Keratinocyte (primary cell): ENCODE results near the gene TBCD. TPM values are rescaled to one million over a fixed set of nuclear protein-coding genes. Genes with fewer than 3 reads are reported as not detected.
"Not testable (repeated sequence)": the region's sequence is repeated elsewhere in the genome, so short reads cannot be mapped to it uniquely, and the experiment has no call there.

ENCODE experiments used
- DNase-seq: peaks from one replicate; pipeline ENCODE4 v3.0.0-alpha.2; 2011; ENCODE audit warnings: low read depth, missing footprints, low spot score
- FAIRE-seq: peaks from 2 replicates; lab custom pipeline; 2011; peaks lifted over from hg19 to GRCh38; lab: Jason Lieb, UNC
- H2AFZ ChIP-seq: 2 replicates; pipeline ENCODE4 v1.6.0; 2012; ENCODE audit warnings: low read length, control low read depth, inconsistent platforms; ENCODE audit not compliant: control insufficient read depth
- H3K27ac ChIP-seq: 2 replicates; pipeline ENCODE4 v1.5.1; 2011; ENCODE audit warnings: low read length; ENCODE audit not compliant: control insufficient read depth, insufficient read depth
- H3K27me3 ChIP-seq: 3 replicates; pipeline ENCODE4 v1.6.0; 2011; ENCODE audit warnings: low read length; ENCODE audit not compliant: control insufficient read depth, insufficient read depth; ENCODE audit errors: extremely low read depth
- H3K36me3 ChIP-seq, 2 experiments: 2 replicates in 1 of 2; 3 replicates in 1 of 2; pipeline ENCODE4 v1.5.1; 2011; ENCODE audit warnings: low read length in 2 of 2, mild to moderate bottlenecking in 1 of 2; ENCODE audit not compliant: control insufficient read depth in 2 of 2, insufficient read depth in 2 of 2; ENCODE audit errors: extremely low read depth in 1 of 2
- H3K4me1 ChIP-seq: 3 replicates; pipeline ENCODE4 v1.5.1; 2011; ENCODE audit warnings: low read length; ENCODE audit not compliant: control insufficient read depth, insufficient read depth; ENCODE audit errors: extremely low read depth
- H3K4me2 ChIP-seq: 3 replicates; pipeline ENCODE4 v1.6.0; 2011; ENCODE audit warnings: low read depth, low read length; ENCODE audit not compliant: control insufficient read depth, insufficient read depth; ENCODE audit errors: extremely low read depth
- H3K4me3 ChIP-seq, 3 experiments: fragments of 200-600 bp in 1 of 3; sonication (generic) in 1 of 3; 2 replicates in 2 of 3; 3 replicates in 1 of 3; pipeline ENCODE4 v1.5.1; 2011 to 2016; ENCODE audit warnings: low read length in 3 of 3, mild to moderate bottlenecking in 3 of 3, control low read depth in 2 of 3, inconsistent platforms in 1 of 3, low read depth in 1 of 3, mixed read lengths in 1 of 3, mixed run types in 1 of 3, moderate library complexity in 1 of 3; ENCODE audit not compliant: control insufficient read depth in 2 of 3, insufficient read depth in 2 of 3; ENCODE audit errors: extremely low read depth in 1 of 3
- H3K79me2 ChIP-seq: 2 replicates; pipeline ENCODE4 v1.6.0; 2012; ENCODE audit warnings: low read length; ENCODE audit not compliant: control insufficient read depth, insufficient read depth
- H3K9ac ChIP-seq: 3 replicates; pipeline ENCODE4 v1.6.0; 2011; ENCODE audit warnings: low read length; ENCODE audit not compliant: control insufficient read depth, insufficient read depth; ENCODE audit errors: extremely low read depth
- H3K9me1 ChIP-seq: 3 replicates; pipeline ENCODE4 v1.6.0; 2011; ENCODE audit warnings: low read length; ENCODE audit not compliant: control insufficient read depth, insufficient read depth; ENCODE audit errors: extremely low read depth
- H3K9me3 ChIP-seq: 2 replicates; pipeline ENCODE4 v1.5.1; 2012; ENCODE audit warnings: low read depth, low read length; ENCODE audit not compliant: control insufficient read depth
- H4K20me1 ChIP-seq: 3 replicates; pipeline ENCODE4 v1.6.0; 2011; ENCODE audit warnings: low read length; ENCODE audit not compliant: control insufficient read depth, insufficient read depth; ENCODE audit errors: extremely low read depth
- CTCF ChIP-seq, 3 experiments: IDR thresholded peaks in 1 of 3; conservative IDR thresholded peaks in 1 of 3; optimal IDR thresholded peaks in 1 of 3; 2 replicates in 2 of 3; 3 replicates in 1 of 3; pipeline versions ENCODE3 to v1.5.1; 2011; ENCODE audit warnings: low read length in 3 of 3, mild to moderate bottlenecking in 3 of 3, moderate library complexity in 2 of 3, control low read depth in 1 of 3, inconsistent platforms in 1 of 3; ENCODE audit not compliant: insufficient read depth in 2 of 3; ENCODE audit errors: extremely low read depth in 1 of 3
- EZH2 ChIP-seq: IDR thresholded peaks from one replicate; pipeline ENCODE4 v1.6.1; 2012; ENCODE audit warnings: inconsistent platforms, mild to moderate bottlenecking, low read length, moderate library complexity
- dilution Hi-C: fragments of 300-500 bp; cut with MboI; formaldehyde crosslinking; loops from one replicate; pipeline ENCODE4 v1.7.0; 2020; ENCODE audit warnings: low sequenced_read_pairs; ENCODE audit not compliant: extremely low pct_ligation_motif_present
- polyA plus RNA-seq, 5 experiments: library from polyadenylated mRNA; depleted of rRNA in 3 of 5; stranded (reverse) in 3 of 5; stranded (forward) in 1 of 5; unstranded in 1 of 5; fragments of >200 nt; gene quantifications; 1 replicate in 1 of 5; 2 replicates in 3 of 5; 3 replicates in 1 of 5; pipeline versions ENCODE4 v1.2.1 to v1.2.3, GENCODE V29; 2011 to 2012; ENCODE audit warnings: missing spikeins in 2 of 5, low read depth in 1 of 5, low replicate concordance in 1 of 5

Gene TBCD
- polyA plus RNA-seq, 1 donor (not counting 4 experiments of a cell fraction or from before 2014, with no cell fraction given): 36.2 TPM

- peaks cover 4% of the 10 kb centered on the region for H4K20me1 ChIP-seq
- no peak for FAIRE-seq
- no peak overlapping the region for H2AFZ ChIP-seq
- TF ChIP-seq CTCF (optimal IDR thresholded peaks at IDR 0.05 in 1 of 3, IDR thresholded peaks at IDR 0.05 in 1 of 3, conservative IDR thresholded peaks at IDR 0.05 in 1 of 3; ENCODE audit: extremely low read depth in 1 of 3, insufficient read depth in 2 of 3, low read length in 3 of 3): peak; percentile 91 to 93 (median 92)
- no peak for TF ChIP-seq EZH2
- dilution Hi-C loops: no loop called here
- no peak overlapping the region for H3K27ac ChIP-seq
- H3K4me3 ChIP-seq: no peak overlapping the region
- H3K4me1 ChIP-seq: no peaks in the 10 kb centered on the region
- H3K79me2 ChIP-seq: peaks cover 8% of the 10 kb centered on the region
- DNase-seq: no peak
- H3K4me2 ChIP-seq: peak overlapping the region; percentile 42
- H3K27me3 ChIP-seq: no peaks in the 10 kb centered on the region
- no peaks in the 10 kb centered on the region for H3K9me3 ChIP-seq
- no peaks in the 10 kb centered on the region for H3K9me1 ChIP-seq
- H3K9ac ChIP-seq: no peak overlapping the region
- H3K36me3 ChIP-seq: peaks cover 4 to 14% of the 10 kb centered on the region in 2 experiments
These were observed 23.3 kb downstream of the TBCD start for GRCh38 chr17:82775001-82775823.

GRCh38 chr17:82776454-82776853 is 24.6 kb downstream of the TBCD start:
- DNase-seq: no peak
- Histone ChIP-seq H3K9me1 (no peaks in the 10 kb centered on the region), H3K9ac (no peak overlapping the region), H4K20me1 (peaks cover 4% of the 10 kb centered on the region), H3K79me2 (peaks cover 8% of the 10 kb centered on the region), H3K9me3 (no peaks in the 10 kb centered on the region), H3K4me3 (no peak overlapping the region), H3K27ac (no peak overlapping the region), H3K4me1 (no peaks in the 10 kb centered on the region), H3K27me3 (no peaks in the 10 kb centered on the region), H3K36me3 (peaks cover 6 to 14% of the 10 kb centered on the region in 2 experiments), H3K4me2 (no peak overlapping the region), H2AFZ (no peak overlapping the region)
- no peak for FAIRE-seq
- TF ChIP-seq EZH2: no peak
- TF ChIP-seq CTCF (optimal IDR thresholded peaks at IDR 0.05 in 1 of 3, IDR thresholded peaks at IDR 0.05 in 1 of 3, conservative IDR thresholded peaks at IDR 0.05 in 1 of 3; ENCODE audit: extremely low read depth in 1 of 3, insufficient read depth in 2 of 3, low read length in 3 of 3): no peak
- dilution Hi-C loops: no loop called here

GRCh38 chr17:82777778-82778375 is 26.0 kb downstream of the TBCD start:
- H3K9ac ChIP-seq, H3K4me2 ChIP-seq, H3K79me2 ChIP-seq, H3K9me3 ChIP-seq, H2AFZ ChIP-seq, H3K27me3 ChIP-seq, DNase-seq, H3K27ac ChIP-seq, H4K20me1 ChIP-seq, H3K4me3 ChIP-seq, H3K9me1 ChIP-seq, FAIRE-seq, dilution Hi-C loops, H3K4me1 ChIP-seq: not testable (repeated sequence)
- H3K36me3 ChIP-seq: peaks cover 10 to 17% of the 10 kb centered on the region in 2 experiments
